Kidney tubule cell (primary cell): ENCODE data around the gene FAM240B.
A peak's percentile ranks its signal among the peaks of the same experiment; 100 is the strongest.

Experiments used
- DNase-seq: peaks from one replicate; pipeline ENCODE4 v3.0.0-alpha.2; 2018; ENCODE audit warnings: low spot score

FAM240B gene

GRCh38 chr9:38720083-38720745 is at the start of gene FAM240B:
Gene FAM240B (minus strand): TSS chr9:38720133. CDS start chr9:38703999, 16,134 bp downstream.
- DNase-seq, result peak; percentile 28

- DNase-seq, result no peak
Measured at GRCh38 chr9:38768351-38768761, 48.4 kb upstream of the FAM240B start.

- no peak for DNase-seq
Measured at GRCh38 chr9:38765101-38765500, 45.2 kb upstream of the FAM240B start.

- DNase-seq, result no peak
Measured at GRCh38 chr9:38761999-38762398, 42.1 kb upstream of the FAM240B start.

GRCh38 chr9:38761339-38761738 is 41.4 kb upstream of the FAM240B start:
- DNase-seq, result no peak

GRCh38 chr9:38756702-38757101 is 36.8 kb upstream of the FAM240B start:
- no peak for DNase-seq

- no peak for DNase-seq
Measured at GRCh38 chr9:38747941-38748340, 28.0 kb upstream of the FAM240B start.

GRCh38 chr9:38747067-38747466 is 27.1 kb upstream of the FAM240B start:
- DNase-seq, result peak; percentile 34

GRCh38 chr9:38746303-38746702 is 26.4 kb upstream of the FAM240B start:
- DNase-seq, result no peak

- DNase-seq, result no peak
Measured at GRCh38 chr9:38744484-38744883, 24.6 kb upstream of the FAM240B start.

GRCh38 chr9:38737246-38737645 is 17.3 kb upstream of the FAM240B start:
- DNase-seq, result peak; percentile 18

GRCh38 chr9:38734831-38735230 is 14.9 kb upstream of the FAM240B start:
- DNase-seq, result no peak

- no peak for DNase-seq
Measured at GRCh38 chr9:38733503-38733902, 13.6 kb upstream of the FAM240B start.

GRCh38 chr9:38732885-38733284 is 13.0 kb upstream of the FAM240B start:
- DNase-seq, result no peak

GRCh38 chr9:38727497-38728001 is 7.6 kb upstream of the FAM240B start:
- DNase-seq, result peak; percentile 54

GRCh38 chr9:38724754-38725153 is 4.8 kb upstream of the FAM240B start:
- no peak for DNase-seq

GRCh38 chr9:38718148-38718547 is 1.8 kb downstream of the FAM240B start:
- DNase-seq, result no peak

GRCh38 chr9:38715684-38716083 is 4.2 kb downstream of the FAM240B start:
- DNase-seq, result no peak

- peak; percentile 78 for DNase-seq
Measured at GRCh38 chr9:38713426-38713825, 6.5 kb downstream of the FAM240B start.

GRCh38 chr9:38708759-38709158 is 11.2 kb downstream of the FAM240B start:
- peak; percentile 34 for DNase-seq

GRCh38 chr9:38707885-38708637 is 11.9 kb downstream of the FAM240B start:
- peak; percentile 27 for DNase-seq

GRCh38 chr9:38706493-38706892 is 13.4 kb downstream of the FAM240B start:
- no peak for DNase-seq

- DNase-seq, result no peak
Measured at GRCh38 chr9:38705917-38706316, 14.0 kb downstream of the FAM240B start.
